HepG2 (cell line): Measurements from ENCODE around the gene TAS1R1. TPM values are rescaled to one million over a fixed set of nuclear protein-coding genes. Genes with fewer than 3 reads are reported as not detected.

Source experiments
- ATAC-seq: fragments of 200-7000 bp; cut with Tn5 transposase; 3 replicates; pipeline ENCODE4 v1.9.1; 2020; ENCODE audit warnings: mild to moderate bottlenecking, moderate library complexity
- BruUV-seq: library from RNA; stranded (reverse); fragments of 400-500 nt; replicated peaks from 2 replicates; lab custom pipeline; 2021; lab: Mats Ljungman, UMichigan
- CTCF ChIA-PET: fragments of 300-600 bp; formaldehyde crosslinking; extraction: SDS; loops from one replicate; lab custom pipeline; 2021; ENCODE audit warnings: low total read pairs, inconsistent platforms, low intra/inter-chr PET ratio; lab: Yijun Ruan, JAX
- POLR2A ChIA-PET: fragments of 350-600 bp; sonication (Branson Sonifier 250); formaldehyde crosslinking; loops from one replicate; lab custom pipeline; 2020; ENCODE audit warnings: antibody characterized with exemption, inconsistent platforms; lab: Yijun Ruan, JAX
- DNase-seq: peaks from one replicate; pipeline ENCODE4 v3.0.0-alpha.2; 2015; ENCODE audit warnings: low spot score
- FAIRE-seq: peaks from 3 replicates; lab custom pipeline; 2011; peaks lifted over from hg19 to GRCh38; lab: Jason Lieb, UNC
- H2AFZ ChIP-seq: one replicate; pipeline ENCODE4 v1.6.1; 2011; ENCODE audit warnings: low read length, inconsistent platforms
- H3K27ac ChIP-seq: fragments of 300-600 bp; 3 replicates; pipeline ENCODE4 v1.8.0; 2011; ENCODE audit warnings: mixed run types, mild to moderate bottlenecking, mixed read lengths, low read length, inconsistent platforms; ENCODE audit not compliant: insufficient read depth; ENCODE audit errors: extremely low read length
- H3K27me3 ChIP-seq, 2 experiments: fragments of 200-600 bp in 1 of 2; 2 replicates in 1 of 2; 3 replicates in 1 of 2; pipeline versions ENCODE4 v1.6.0 to v1.8.0; 2011; ENCODE audit warnings: low read length in 2 of 2, mild to moderate bottlenecking in 2 of 2, moderate library complexity in 2 of 2, inconsistent platforms in 1 of 2; ENCODE audit not compliant: insufficient read depth in 2 of 2, control insufficient read depth in 1 of 2
- H3K36me3 ChIP-seq, 2 experiments: fragments of 200-600 bp in 1 of 2; replicated peaks in 1 of 2; 2 replicates in 1 of 2; 3 replicates in 1 of 2; pipeline versions ENCODE4 v1.5.1 to v1.8.0; 2011; ENCODE audit warnings: low read length in 2 of 2, inconsistent platforms in 1 of 2; ENCODE audit not compliant: insufficient read depth in 2 of 2, control insufficient read depth in 1 of 2
- H3K4me1 ChIP-seq: 2 replicates; pipeline ENCODE4 v1.5.1; 2012; ENCODE audit warnings: low read length, inconsistent platforms; ENCODE audit not compliant: insufficient read depth
- H3K4me2 ChIP-seq: 2 replicates; pipeline ENCODE4 v1.6.0; 2011; ENCODE audit warnings: low read depth, low read length, inconsistent platforms
- H3K4me3 ChIP-seq, 3 experiments: fragments of 200-600 bp in 1 of 3; sonication (generic), shearing (Covaris generic) in 1 of 3; replicated peaks in 1 of 3; 2 replicates each; pipeline ENCODE4 v1.5.1; 2011 to 2016; ENCODE audit warnings: low read length in 3 of 3, inconsistent platforms in 2 of 3, low read depth in 2 of 3, mild to moderate bottlenecking in 2 of 3, control low read depth in 1 of 3, mixed read lengths in 1 of 3; ENCODE audit not compliant: insufficient read depth in 1 of 3
- H3K79me2 ChIP-seq: one replicate; pipeline ENCODE4 v1.6.1; 2011; ENCODE audit warnings: low read length, inconsistent platforms; ENCODE audit not compliant: insufficient read depth
- H3K9ac ChIP-seq: 2 replicates; pipeline ENCODE4 v1.6.0; 2011; ENCODE audit warnings: mild to moderate bottlenecking, low read depth, low read length, inconsistent platforms; ENCODE audit not compliant: insufficient read depth
- H3K9me3 ChIP-seq: 2 replicates; pipeline ENCODE4 v1.5.1; 2012; ENCODE audit warnings: mild to moderate bottlenecking, low read length
- H4K20me1 ChIP-seq: 2 replicates; pipeline ENCODE4 v1.6.0; 2011; ENCODE audit warnings: inconsistent platforms, mild to moderate bottlenecking, low read length, moderate library complexity; ENCODE audit not compliant: insufficient read depth
- LCORL ChIP-seq, 2 experiments: fragments of 450-650 bp in 1 of 2; sonication (generic) in 1 of 2; formaldehyde crosslinking in 1 of 2; IDR thresholded peaks; 2 replicates each; pipeline versions ENCODE4 v1.5.0 to v1.6.1; 2017 to 2020; ENCODE audit warnings: antibody characterized with exemption in 1 of 2, missing genetic modification reagents in 1 of 2
- MAFK ChIP-seq, 2 experiments: IDR thresholded peaks in 1 of 2; conservative IDR thresholded peaks in 1 of 2; 2 replicates each; pipeline ENCODE4 v1.6.1; 2011; ENCODE audit warnings: improper control_type of control experiment in 2 of 2, low read length in 2 of 2
- MNT ChIP-seq: fragments of 450-650 bp; IDR thresholded peaks from 2 replicates; pipeline ENCODE4 v1.6.1; 2016
- NR2F2 ChIP-seq: IDR thresholded peaks from 2 replicates; pipeline ENCODE4 v1.6.1; 2012; ENCODE audit warnings: low read depth, inconsistent platforms, borderline replicate concordance
- SMARCC2 ChIP-seq: fragments of 450-650 bp; IDR thresholded peaks from 2 replicates; pipeline ENCODE4 v1.6.1; 2017; ENCODE audit warnings: antibody characterized with exemption, mild to moderate bottlenecking
- TCF7L2 ChIP-seq: IDR thresholded peaks from 2 replicates; pipeline ENCODE4 v1.6.1; 2011; ENCODE audit warnings: mild to moderate bottlenecking, low read depth, low read length, moderate library complexity
- TEAD3 ChIP-seq: optimal IDR thresholded peaks from 2 replicates; pipeline ENCODE3; 2016; ENCODE audit warnings: borderline replicate concordance
- TFE3 ChIP-seq: IDR thresholded peaks from 2 replicates; pipeline ENCODE4 v1.6.1; 2016
- ZMYM3 ChIP-seq: sonication (generic); formaldehyde crosslinking; IDR thresholded peaks from 2 replicates; pipeline ENCODE4 v1.5.1; 2020; ENCODE audit warnings: mild to moderate bottlenecking, missing genetic modification reagents
- ZNF263 ChIP-seq: sonication (generic); formaldehyde crosslinking; IDR thresholded peaks from 2 replicates; pipeline ENCODE4 v1.4.0; 2020; ENCODE audit warnings: missing genetic modification reagents
- ZNF605 ChIP-seq: sonication (generic); formaldehyde crosslinking; IDR thresholded peaks from 2 replicates; pipeline ENCODE4 v1.8.0; 2022; ENCODE audit warnings: mild to moderate bottlenecking, missing genetic modification reagents
- WGBS: methylation state at CpG from one replicate; pipeline ENCODE4 v1.1.6; 2017; ENCODE audit warnings: low lambda C conversion rate; 5-methylcytosine and 5-hydroxymethylcytosine counted together
- in situ Hi-C: cut with HindIII; loops from 2 replicates; pipeline ENCODE4 v1.10.0; 2017; ENCODE audit warnings: low pct_unique_long_range_greater_than_20kb; ENCODE audit not compliant: extremely low pct_ligation_motif_present
- intact Hi-C: fragments of 100-400 bp; cut with micrococcal nuclease; formaldehyde crosslinking; loops from one replicate; pipeline ENCODE4 v1.10.0; 2022; ENCODE audit not compliant: unreplicated experiment
- polyA plus RNA-seq, 8 experiments: library from polyadenylated mRNA; depleted of rRNA in 3 of 8; stranded (reverse) in 7 of 8; unstranded in 1 of 8; fragments of >200 nt; fragmentation: Illumina TruSeq in 4 of 8; extraction: Trizol in 4 of 8; gene quantifications; 2 replicates each; pipeline versions ENCODE4 v1.2.1 to v1.2.3, GENCODE V29; 2011 to 2016; ENCODE audit warnings: low read depth in 4 of 8, missing spikeins in 1 of 8, mixed read lengths in 1 of 8; ENCODE audit not compliant: insufficient read depth in 1 of 8
- total RNA-seq, 5 experiments: library from RNA; depleted of rRNA; stranded (reverse); fragments of >200 nt; fragmentation: Illumina TruSeq; extraction: Trizol; gene quantifications; 2 replicates each; pipeline ENCODE4 v1.2.3, GENCODE V29; 2016; ENCODE audit warnings: low read depth in 1 of 5

The TAS1R1 gene
- total and polyA plus RNA-seq, 2 of the 13 experiments (the other 11 are each of a cell fraction or from before 2014, with no cell fraction given) = 1.4 to 1.6 TPM

- Histone ChIP-seq H2AFZ (no peak overlapping the region), H3K27ac (no peak overlapping the region), H4K20me1 (peaks cover 56% of the 10 kb centered on the region), H3K79me2 (peaks cover 40% of the 10 kb centered on the region), H3K9me3 (no peaks in the 10 kb centered on the region), H3K4me1 (peaks cover 31% of the 10 kb centered on the region), H3K27me3 (no peaks in the 10 kb centered on the region), H3K4me2 (no peak overlapping the region), H3K4me3 (no peak overlapping the region), H3K9ac (no peak overlapping the region; the same call in 1 of the 2 replicates), H3K36me3 (peaks cover 42 to 84% of the 10 kb centered on the region in 2 experiments)
- ATAC-seq (no peak), FAIRE-seq (no peak), DNase-seq (no peak)
- TF ChIP-seq MNT = peak; percentile 21; the same call in 1 of the 2 replicates
- peak; percentile 59; the same call in 1 of the 2 replicates for TF ChIP-seq ZNF263 (CRISPR knock-in tag)
- TF ChIP-seq ZMYM3 (CRISPR knock-in tag) = no peak
- in situ Hi-C loops = no loop called here
- intact Hi-C loops = no loop called here
- ChIA-PET POLR2A (interaction anchor here (2.1 kb wide), 1 partner anchor 13 kb away, joined by 8 read pairs; no protein-coding TSS in a partner anchor), CTCF (no interaction called here)
- BruUV-seq = no TSS peak
- WGBS = 98% methylated on average over 10 of the region's 11 CpGs
These were observed 40.1 kb downstream of the TAS1R1 start for GRCh38 chr1:6594977-6595740.

- no peaks in the 10 kb centered on the region; a peak in 1 of 5 replicates for H3K27me3 ChIP-seq
- H3K36me3 ChIP-seq = peaks cover 40 to 79% of the 10 kb centered on the region in 2 experiments
- no peak overlapping the region for H3K27ac ChIP-seq
- FAIRE-seq (no peak), ATAC-seq (no peak), DNase-seq (no peak)
- no TSS peak for BruUV-seq
- H3K4me3 ChIP-seq = no peak overlapping the region
- H3K4me1 ChIP-seq = peaks cover 31% of the 10 kb centered on the region
- ChIA-PET CTCF (no interaction called here), POLR2A (no interaction called here)
- H2AFZ ChIP-seq = no peak overlapping the region
- H3K9ac ChIP-seq = no peak overlapping the region
- intact Hi-C loops = no loop called here
- H4K20me1 ChIP-seq = peaks cover 67% of the 10 kb centered on the region
- WGBS = 89% methylated on average over 7 of the region's 7 CpGs
- H3K4me2 ChIP-seq = no peak overlapping the region
- in situ Hi-C loops = no loop called here
- TF ChIP-seq NR2F2 = no peak
- no peak for TF ChIP-seq TCF7L2
- no peak for TF ChIP-seq MAFK (conservative IDR thresholded peaks at IDR 0.05 in 1 of 2, IDR thresholded peaks at IDR 0.05 in 1 of 2; ENCODE audit: low read length in 2 of 2)
- peak; percentile 87 for TF ChIP-seq LCORL (IDR thresholded peaks at IDR 0.05)
- no peak for TF ChIP-seq LCORL (CRISPR knock-in tag; IDR thresholded peaks at IDR 0.05)
- TF ChIP-seq ZNF605 (CRISPR knock-in tag) = no peak
- TF ChIP-seq SMARCC2 = no peak
- no peak for TF ChIP-seq TEAD3 (CRISPR knock-in tag)
- no peak for TF ChIP-seq TFE3 (CRISPR knock-in tag)
- H3K9me3 ChIP-seq = no peaks in the 10 kb centered on the region
- H3K79me2 ChIP-seq = peaks cover 51% of the 10 kb centered on the region
These were observed 41.2 kb downstream of the TAS1R1 start for GRCh38 chr1:6596351-6596750.
